Small intestine (tissue), 7 donors: ENCODE data around the gene TMEM191C. TPM values are rescaled to one million over a fixed set of nuclear protein-coding genes. Genes with fewer than 3 reads are reported as not detected.
"Not testable (repeated sequence)": the region's sequence is repeated elsewhere in the genome, so short reads cannot be mapped to it uniquely, and the experiment has no call there.

ENCODE experiments used
- DNase-seq, 2 donors: peaks; one replicate each; pipeline versions ENCODE4 v3.0.0 to v3.0.0-alpha.2; 2013
- FAIRE-seq: peaks from 2 replicates; lab custom pipeline; 2012; peaks lifted over from hg19 to GRCh38; lab: Jason Lieb, UNC
- H3K27ac ChIP-seq, 3 donors: one replicate each; pipeline ENCODE4 v1.5.1; 2013; ENCODE audit warnings: low read length in 2 of 3, mild to moderate bottlenecking in 2 of 3, control low read depth in 1 of 3, inconsistent platforms in 1 of 3, low read depth in 1 of 3, moderate library complexity in 1 of 3
- H3K27me3 ChIP-seq, 3 donors: one replicate each; pipeline ENCODE4 v1.6.1; 2013; ENCODE audit warnings: low read length in 3 of 3, inconsistent platforms in 1 of 3; ENCODE audit not compliant: control insufficient read depth in 3 of 3, insufficient read depth in 3 of 3
- H3K36me3 ChIP-seq, 3 donors: one replicate each; pipeline ENCODE4 v1.6.1; 2013; ENCODE audit warnings: low read length in 3 of 3, inconsistent platforms in 1 of 3, low read depth in 1 of 3, mild to moderate bottlenecking in 1 of 3, moderate library complexity in 1 of 3; ENCODE audit not compliant: control insufficient read depth in 3 of 3, insufficient read depth in 2 of 3
- H3K4me1 ChIP-seq, 3 donors: one replicate each; pipeline ENCODE4 v1.6.1; 2013; ENCODE audit warnings: low read length in 2 of 3, inconsistent platforms in 1 of 3, low read depth in 1 of 3, mild to moderate bottlenecking in 1 of 3, moderate library complexity in 1 of 3; ENCODE audit not compliant: control insufficient read depth in 3 of 3, insufficient read depth in 2 of 3
- H3K4me3 ChIP-seq, 3 donors: one replicate each; pipeline ENCODE4 v1.5.1; 2013; ENCODE audit warnings: low read length in 3 of 3, control low read depth in 1 of 3, inconsistent platforms in 1 of 3, low read depth in 1 of 3, mild to moderate bottlenecking in 1 of 3, moderate library complexity in 1 of 3
- H3K9me3 ChIP-seq, 2 donors: one replicate each; pipeline ENCODE4 v1.6.1; 2013; ENCODE audit warnings: low read depth in 1 of 2, low read length in 1 of 2; ENCODE audit not compliant: control insufficient read depth in 2 of 2, insufficient read depth in 1 of 2
- WGBS, 3 donors: extraction: QIAGEN DNeasy Blood & Tissue Kit; methylation state at CpG; one replicate each; pipeline ENCODE4 v1.1.7; 2013; 5-methylcytosine and 5-hydroxymethylcytosine counted together
- polyA plus RNA-seq, 4 donors: library from polyadenylated mRNA; stranded (reverse) in 3 of 4; unstranded in 1 of 4; fragments of 200-250 nt in 3 of 4; fragments of 120-200 nt in 1 of 4; gene quantifications; one replicate each; pipeline versions ENCODE4 v1.2.1 to v1.2.3, GENCODE V29; 2013
- donor health status: healthy with polysubstance abuse.
- donor health status: control.
- donor health status: control.
- donor health status: Bipolar disorder and iron deficiency.
- donor health status: healthy.

The TMEM191C gene
- polyA plus RNA-seq, 4 donors: 2.0 to 6.0 (median 4.4) TPM

GRCh38 chr22:21489149-21489680, 22.0 kb downstream of the TMEM191C start:
- H3K4me1 ChIP-seq, H3K9me3 ChIP-seq, H3K27ac ChIP-seq, H3K36me3 ChIP-seq, FAIRE-seq, H3K27me3 ChIP-seq, H3K4me3 ChIP-seq: not testable (repeated sequence)
- DNase-seq: peak in 1 of 2 donors; percentile 3
- WGBS, 3 donors: 37 to 50% methylated on average over 1 to 3 of the region's 11 CpGs; no CpG with 5 or more reads in 1 of the 3 donors

- not testable (repeated sequence) for FAIRE-seq, H3K4me3 ChIP-seq, DNase-seq
These were observed 23.4 kb downstream of the TMEM191C start for GRCh38 chr22:21490556-21490955.

GRCh38 chr22:21492271-21492670, 25.1 kb downstream of the TMEM191C start:
- not testable (repeated sequence) for H3K4me3 ChIP-seq, H3K9me3 ChIP-seq, FAIRE-seq, H3K27me3 ChIP-seq, H3K27ac ChIP-seq, DNase-seq, H3K36me3 ChIP-seq, H3K4me1 ChIP-seq
- WGBS, 3 donors: no CpG with 5 or more reads among the region's 8 CpGs

More at GRCh38 chr22:21490556-21490955, 23.4 kb downstream of the TMEM191C start:
- not testable (repeated sequence) for H3K9me3 ChIP-seq, H3K27me3 ChIP-seq, H3K4me1 ChIP-seq, H3K27ac ChIP-seq, H3K36me3 ChIP-seq
- 97 to 100% (median 98%) methylated on average over 4 of the region's 6 CpGs for WGBS, 3 donors

DNA sequence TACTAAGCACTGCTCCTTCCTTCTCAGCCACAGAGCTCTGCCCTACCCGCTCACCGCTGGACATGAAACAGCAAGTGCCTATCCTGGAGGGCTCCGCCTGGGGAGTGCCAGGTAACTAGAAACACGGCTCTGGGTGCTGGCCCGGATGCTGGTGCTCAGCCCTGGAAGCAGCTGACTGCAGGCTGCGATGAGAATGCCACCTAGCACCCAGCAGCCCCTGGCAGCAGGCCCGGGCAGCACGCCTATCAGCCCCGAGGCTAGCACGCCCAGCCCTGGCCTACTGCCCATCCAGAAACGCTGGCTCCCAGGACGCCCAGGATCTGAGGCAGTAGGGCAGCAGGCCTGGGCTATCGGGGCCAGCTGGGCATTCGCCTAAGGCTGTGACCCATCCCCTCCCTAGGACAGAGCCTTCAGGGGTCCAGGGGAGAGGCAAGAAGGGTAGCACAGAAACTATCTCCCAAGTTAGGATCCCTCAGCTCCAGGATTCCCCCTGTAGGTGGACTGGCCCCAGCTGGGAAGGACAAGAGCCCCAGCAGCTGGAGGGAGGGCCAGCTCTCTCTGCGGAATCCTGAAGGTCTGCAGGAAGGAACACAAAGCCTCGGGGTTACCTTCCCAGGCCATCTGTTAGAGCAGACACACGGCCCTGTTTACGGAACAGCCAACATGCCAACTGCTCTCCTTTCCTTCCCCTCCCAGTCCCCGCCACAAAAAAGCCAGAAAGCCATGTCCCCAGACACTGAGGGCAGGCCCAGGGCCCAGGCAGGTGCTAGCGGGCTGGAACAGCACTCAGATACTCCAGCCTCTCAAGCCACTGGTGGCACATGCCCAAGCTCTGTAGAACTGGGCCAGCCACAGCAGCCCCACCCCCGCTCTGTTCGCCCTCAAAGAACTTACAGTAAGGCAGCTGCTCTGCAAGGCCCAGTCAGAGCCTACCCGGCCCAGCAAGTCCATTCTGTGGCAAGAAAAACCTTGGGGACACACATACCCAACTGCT, 26.9 kb downstream of the TMEM191C start:
- not testable (repeated sequence) for H3K27ac ChIP-seq, H3K27me3 ChIP-seq, H3K4me3 ChIP-seq, H3K9me3 ChIP-seq, FAIRE-seq, DNase-seq, H3K36me3 ChIP-seq, H3K4me1 ChIP-seq
- WGBS, 3 donors: no CpG with 5 or more reads among the region's 23 CpGs

- not testable (repeated sequence) for H3K36me3 ChIP-seq, H3K4me3 ChIP-seq, H3K9me3 ChIP-seq, H3K4me1 ChIP-seq, H3K27me3 ChIP-seq, H3K27ac ChIP-seq, FAIRE-seq, DNase-seq
- WGBS, 3 donors: no CpG with 5 or more reads among the region's 4 CpGs
These were observed 30.8 kb downstream of the TMEM191C start for GRCh38 chr22:21497984-21498383.

DNA sequence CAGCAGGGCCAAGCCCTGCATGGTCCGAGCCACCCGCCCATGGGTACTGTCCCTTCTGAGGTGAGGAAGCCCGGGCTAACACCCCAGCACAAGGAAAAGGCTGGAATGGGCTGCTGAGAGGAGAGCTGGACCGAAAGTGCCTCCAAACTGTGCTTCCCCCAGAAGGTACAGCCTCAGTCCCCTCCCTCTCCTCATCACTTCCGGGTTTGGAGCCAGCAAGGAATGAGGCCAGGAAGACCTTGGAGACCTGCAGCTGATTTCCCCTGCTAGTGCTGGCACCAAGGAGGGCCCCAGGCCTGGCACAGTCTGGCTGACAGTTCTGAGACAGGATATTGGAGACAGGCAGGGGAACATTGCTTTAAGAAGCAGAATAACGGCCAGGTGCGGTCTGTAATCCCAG, 31.3 kb downstream of the TMEM191C start:
- H3K9me3 ChIP-seq, H3K27me3 ChIP-seq, H3K4me3 ChIP-seq, H3K4me1 ChIP-seq, H3K27ac ChIP-seq, FAIRE-seq, DNase-seq, H3K36me3 ChIP-seq: not testable (repeated sequence)
- WGBS, 3 donors: no CpG with 5 or more reads among the region's 7 CpGs

DNA sequence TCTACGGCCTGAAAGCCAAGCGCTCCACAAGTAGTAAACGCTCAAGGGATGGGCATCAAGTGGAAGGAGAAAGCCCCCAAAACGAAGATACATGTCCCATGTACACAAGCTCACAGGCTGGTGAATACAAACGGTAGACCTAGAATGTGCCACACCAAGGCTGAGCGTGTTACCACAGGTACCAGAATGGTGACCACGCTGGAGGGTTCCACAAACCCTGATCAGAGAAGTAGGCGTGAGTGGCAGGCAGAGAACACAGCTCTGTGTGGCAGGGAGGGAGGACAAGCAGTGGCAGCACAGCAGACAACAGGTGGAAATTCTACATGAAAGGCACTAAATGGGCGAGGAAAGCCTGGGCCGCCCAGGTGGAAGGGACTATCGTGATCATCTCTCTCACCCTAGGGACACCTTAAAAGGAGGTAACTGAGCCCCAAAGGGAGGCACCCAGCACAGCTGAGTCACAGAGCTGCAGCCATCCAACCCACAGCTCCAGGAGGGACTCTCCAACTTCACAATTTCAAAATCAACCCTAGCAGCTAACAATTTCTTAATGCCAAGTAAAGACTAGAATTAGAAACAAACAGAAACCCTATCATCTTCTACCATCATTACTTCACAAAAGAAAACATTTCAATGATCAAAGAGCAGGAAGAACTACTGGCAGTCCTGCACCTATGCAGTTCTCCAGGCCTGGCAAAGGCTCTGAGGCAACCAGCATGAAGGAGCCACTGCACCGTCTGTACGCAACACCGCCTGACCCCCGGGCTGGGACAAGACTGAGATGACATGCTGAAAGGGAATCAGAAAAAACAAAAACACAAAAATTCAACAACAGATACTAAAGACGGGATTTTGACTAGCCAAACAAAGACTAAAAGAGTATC, 32.7 kb downstream of the TMEM191C start:
- not testable (repeated sequence) for H3K9me3 ChIP-seq, DNase-seq, H3K27ac ChIP-seq, H3K27me3 ChIP-seq, H3K4me1 ChIP-seq, H3K36me3 ChIP-seq, FAIRE-seq, H3K4me3 ChIP-seq
- WGBS, 3 donors: no CpG with 5 or more reads among the region's 16 CpGs

DNA sequence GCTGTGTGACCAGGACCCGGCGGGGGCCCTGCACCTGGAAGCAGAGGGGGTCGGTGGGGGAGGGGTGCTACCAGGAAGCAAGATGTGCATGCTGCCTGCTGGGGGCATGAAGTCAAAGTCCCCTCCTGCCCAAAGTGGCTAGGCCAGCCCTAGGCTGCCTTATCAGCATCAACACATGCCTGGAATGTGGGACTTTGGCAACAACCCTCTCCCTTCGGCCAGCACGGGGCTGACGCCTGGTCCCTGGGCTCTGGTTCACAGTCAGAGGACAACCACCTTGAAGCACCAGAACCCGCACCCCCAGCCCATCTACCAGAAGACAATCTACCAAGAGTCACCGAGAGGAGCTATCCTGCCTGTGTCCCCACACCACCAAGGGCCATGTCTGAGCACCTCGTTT, 43.2 kb downstream of the TMEM191C start:
- H3K4me1 ChIP-seq, H3K27me3 ChIP-seq, H3K27ac ChIP-seq, FAIRE-seq, H3K36me3 ChIP-seq, H3K9me3 ChIP-seq, DNase-seq, H3K4me3 ChIP-seq: not testable (repeated sequence)
- no CpG with 5 or more reads among the region's 9 CpGs for WGBS, 3 donors
